Breast epithelium (tissue), 4 donors: ENCODE data around the gene PAPOLB. TPM values are rescaled to one million over a fixed set of nuclear protein-coding genes. Genes with fewer than 3 reads are reported as not detected.
"Not testable (repeated sequence)": the region's sequence is repeated elsewhere in the genome, so short reads cannot be mapped to it uniquely, and the experiment has no call there.

Experiments used
- DNase-seq, 2 donors: peaks; one replicate each; pipeline ENCODE4 v3.0.0-alpha.2; 2019; ENCODE audit warnings: low spot score in 2 of 2
- H3K27ac ChIP-seq, 2 donors: fragments of 200-600 bp; sonication (generic) in 1 of 2; one replicate each; pipeline ENCODE4 v1.5.1; 2016 to 2019; ENCODE audit warnings: mild to moderate bottlenecking in 1 of 2
- H3K27me3 ChIP-seq, 2 donors: fragments of 200-600 bp; sonication (generic) in 1 of 2; one replicate each; pipeline versions ENCODE4 v1.5.1 to v1.6.0; 2017 to 2019; ENCODE audit warnings: control low read depth in 1 of 2, mild to moderate bottlenecking in 1 of 2
- H3K36me3 ChIP-seq: fragments of 200-600 bp; one replicate; pipeline ENCODE4 v1.5.1; 2019
- H3K4me1 ChIP-seq, 2 donors: fragments of 200-600 bp; sonication (generic); one replicate each; pipeline ENCODE4 v1.5.1; 2016 to 2019; ENCODE audit warnings: control low read depth in 1 of 2
- H3K4me3 ChIP-seq, 3 donors: fragments of 200-600 bp; sonication (generic); 1 replicate in 2 of 3; 2 replicates in 1 of 3; pipeline ENCODE4 v1.5.1; 2016 to 2019; ENCODE audit warnings: mild to moderate bottlenecking in 3 of 3, moderate library complexity in 2 of 3
- H3K9me3 ChIP-seq, 2 donors: fragments of 200-600 bp; sonication (generic) in 1 of 2; one replicate each; pipeline ENCODE4 v1.5.1; 2016 to 2019; ENCODE audit warnings: control low read depth in 1 of 2
- CTCF ChIP-seq, 3 donors: fragments of 450-650 bp; IDR thresholded peaks; one replicate each; pipeline ENCODE4 v1.5.1; 2016 to 2017; ENCODE audit warnings: antibody characterized with exemption in 3 of 3, mild to moderate bottlenecking in 3 of 3, moderate library complexity in 3 of 3
- POLR2A ChIP-seq: fragments of 450-650 bp; IDR thresholded peaks from one replicate; pipeline ENCODE4 v1.6.1; 2016; ENCODE audit warnings: antibody characterized with exemption, mild to moderate bottlenecking, moderate library complexity
- POLR2AphosphoS5 ChIP-seq, 3 donors: sonication (generic); formaldehyde crosslinking; IDR thresholded peaks; one replicate each; pipeline ENCODE4 v1.6.1; 2017; ENCODE audit warnings: antibody characterized with exemption in 3 of 3
- intact Hi-C: fragments of 100-400 bp; cut with DNase I; formaldehyde crosslinking; loops from one replicate; pipeline ENCODE4 v1.15.1; 2023; ENCODE audit warnings: low total_unique reads
- total RNA-seq, 3 donors: library from RNA; depleted of rRNA; stranded (reverse); fragments of >200 nt; gene quantifications; one replicate each; pipeline ENCODE4 v1.1.0, GENCODE V29; 2016

Gene PAPOLB
- total RNA-seq, 3 donors from 2014 or later: 0.15 to 0.48 (median 0.33) TPM

- Histone ChIP-seq H3K27ac (no peak overlapping the region), H3K4me3 (no peak overlapping the region), H3K4me1 (no peaks in the 10 kb centered on the region), H3K36me3 (no peaks in the 10 kb centered on the region), H3K27me3 (peaks cover 0 to 6% of the 10 kb centered on the region in 2 donors), H3K9me3 (peaks cover 0 to 7% of the 10 kb centered on the region in 2 donors)
- TF ChIP-seq POLR2A: no peak
- TF ChIP-seq CTCF (IDR thresholded peaks at IDR 0.05): no peak
- no peak for TF ChIP-seq POLR2AphosphoS5 (IDR thresholded peaks at IDR 0.05)
- intact Hi-C loops: no loop called here
- DNase-seq: no peak
Measured at GRCh38 chr7:4895766-4896165, 33.9 kb upstream of the PAPOLB start.

- intact Hi-C loops: no loop called here
- H3K4me1 ChIP-seq: no peaks in the 10 kb centered on the region
- H3K9me3 ChIP-seq: peaks cover 0 to 7% of the 10 kb centered on the region in 2 donors
- no peak overlapping the region for H3K4me3 ChIP-seq
- H3K27me3 ChIP-seq: no peaks in the 10 kb centered on the region
- no peak overlapping the region for H3K27ac ChIP-seq
- no peaks in the 10 kb centered on the region for H3K36me3 ChIP-seq
- no peak for DNase-seq
- TF ChIP-seq POLR2A (no peak), POLR2AphosphoS5 (IDR thresholded peaks at IDR 0.05) (no peak), CTCF (IDR thresholded peaks at IDR 0.05) (no peak)
Measured at GRCh38 chr7:4894482-4894881, 32.7 kb upstream of the PAPOLB start.

GRCh38 chr7:4893929-4894475 lies 32.2 kb upstream of the PAPOLB start:
- TF ChIP-seq CTCF (IDR thresholded peaks at IDR 0.05) (no peak), POLR2A (no peak), POLR2AphosphoS5 (IDR thresholded peaks at IDR 0.05) (no peak)
- DNase-seq: no peak
- Histone ChIP-seq H3K27ac (no peak overlapping the region), H3K4me1 (no peaks in the 10 kb centered on the region), H3K4me3 (no peak overlapping the region), H3K9me3 (peaks cover 0 to 7% of the 10 kb centered on the region in 2 donors), H3K27me3 (no peaks in the 10 kb centered on the region), H3K36me3 (no peaks in the 10 kb centered on the region)
- intact Hi-C loops: no loop called here

GRCh38 chr7:4893188-4893587 lies 31.4 kb upstream of the PAPOLB start:
- H3K4me1 ChIP-seq, H3K36me3 ChIP-seq, H3K9me3 ChIP-seq, H3K4me3 ChIP-seq, DNase-seq, H3K27ac ChIP-seq, H3K27me3 ChIP-seq, intact Hi-C loops: not testable (repeated sequence)

- H3K27ac ChIP-seq, H3K9me3 ChIP-seq, intact Hi-C loops, DNase-seq, H3K36me3 ChIP-seq, H3K4me1 ChIP-seq, H3K27me3 ChIP-seq, H3K4me3 ChIP-seq: not testable (repeated sequence)
Measured at GRCh38 chr7:4891522-4891921, 29.7 kb upstream of the PAPOLB start.

GRCh38 chr7:4889682-4890081 lies 27.9 kb upstream of the PAPOLB start:
- no peaks in the 10 kb centered on the region for H3K4me1 ChIP-seq
- no peak for DNase-seq
- intact Hi-C loops: no loop called here

More at GRCh38 chr7:4889682-4890081, 27.9 kb upstream of the PAPOLB start:
- Histone ChIP-seq H3K27me3 (no peaks in the 10 kb centered on the region), H3K4me3 (no peak overlapping the region), H3K27ac (no peak overlapping the region), H3K36me3 (no peaks in the 10 kb centered on the region), H3K9me3 (peaks cover 0 to 7% of the 10 kb centered on the region in 2 donors)
- TF ChIP-seq POLR2A: no peak
- TF ChIP-seq CTCF (IDR thresholded peaks at IDR 0.05): no peak
- TF ChIP-seq POLR2AphosphoS5 (IDR thresholded peaks at IDR 0.05): no peak
